Tibial artery (tissue), 4 donors: ENCODE results near the gene KCNH3.
"Not testable (repeated sequence)": the region's sequence is repeated elsewhere in the genome, so short reads cannot be mapped to it uniquely, and the experiment has no call there.

ENCODE experiments used
- DNase-seq, 2 donors: peaks; one replicate each; pipeline ENCODE4 v3.0.0-alpha.2; 2019
- H3K27ac ChIP-seq, 2 donors: fragments of 200-600 bp; sonication (generic) in 1 of 2; 1 replicate in 1 of 2; 2 replicates in 1 of 2; pipeline ENCODE4 v1.5.1; 2018 to 2019; ENCODE audit warnings: mild to moderate bottlenecking in 1 of 2
- H3K27me3 ChIP-seq, 2 donors: fragments of 200-600 bp; sonication (generic) in 1 of 2; one replicate each; pipeline versions ENCODE4 v1.5.1 to v1.6.0; 2016 to 2019
- H3K36me3 ChIP-seq, 3 donors: fragments of 200-600 bp; sonication (generic) in 2 of 3; one replicate each; pipeline ENCODE4 v1.5.1; 2016 to 2019; ENCODE audit warnings: mild to moderate bottlenecking in 2 of 3
- H3K4me1 ChIP-seq, 4 donors: fragments of 200-600 bp; sonication (generic) in 2 of 4; 1 replicate in 3 of 4; 2 replicates in 1 of 4; pipeline ENCODE4 v1.5.1; 2016 to 2019
- H3K4me3 ChIP-seq, 2 donors: fragments of 200-600 bp; sonication (generic) in 1 of 2; 1 replicate in 1 of 2; 2 replicates in 1 of 2; pipeline ENCODE4 v1.5.1; 2018 to 2019; ENCODE audit warnings: mild to moderate bottlenecking in 2 of 2
- H3K9me3 ChIP-seq, 3 donors: fragments of 200-600 bp; sonication (generic) in 1 of 3; one replicate each; pipeline ENCODE4 v1.5.1; 2016 to 2019
- intact Hi-C: fragments of 100-400 bp; cut with DNase I; formaldehyde crosslinking; loops from one replicate; pipeline ENCODE4 v1.15.0; 2023; ENCODE audit warnings: low total_unique reads
- TF ChIP-seq, protein P1 (sequence below), 2 experiments: fragments of 200-600 bp in 1 of 2; fragments of 450-650 bp in 1 of 2; IDR thresholded peaks; one replicate each; pipeline ENCODE4 v1.5.1; 2017 to 2019; ENCODE audit warnings: antibody characterized with exemption in 2 of 2, mild to moderate bottlenecking in 1 of 2, moderate library complexity in 1 of 2

The KCNH3 gene

DNA sequence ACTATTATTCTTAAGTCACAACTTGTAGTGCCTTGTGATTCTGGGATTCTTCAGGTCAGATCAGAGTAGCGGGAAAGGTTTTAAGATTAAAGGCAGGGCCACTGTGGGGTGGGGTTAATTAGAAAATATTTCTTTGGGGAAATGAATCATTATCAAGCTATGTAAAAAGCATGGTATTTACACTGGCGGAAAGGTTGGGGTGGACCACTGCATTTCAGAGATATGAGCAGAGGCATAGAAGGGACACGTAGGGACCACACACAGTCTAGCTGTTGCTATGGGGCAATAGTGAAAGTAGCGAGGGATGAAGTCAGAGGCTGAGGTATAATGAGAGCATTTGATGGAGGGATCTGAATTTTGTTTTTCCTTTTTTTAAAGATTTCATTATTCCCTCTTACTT is 31.7 kb upstream of the KCNH3 start:
- H3K4me3 ChIP-seq, result no peak overlapping the region
- intact Hi-C loops, result no loop called here
- no peaks in the 10 kb centered on the region for H3K27me3 ChIP-seq
- H3K9me3 ChIP-seq, result no peaks in the 10 kb centered on the region
- H3K4me1 ChIP-seq, result no peaks in the 10 kb centered on the region
- no peaks in the 10 kb centered on the region for H3K36me3 ChIP-seq
- TF ChIP-seq, protein P1, sequence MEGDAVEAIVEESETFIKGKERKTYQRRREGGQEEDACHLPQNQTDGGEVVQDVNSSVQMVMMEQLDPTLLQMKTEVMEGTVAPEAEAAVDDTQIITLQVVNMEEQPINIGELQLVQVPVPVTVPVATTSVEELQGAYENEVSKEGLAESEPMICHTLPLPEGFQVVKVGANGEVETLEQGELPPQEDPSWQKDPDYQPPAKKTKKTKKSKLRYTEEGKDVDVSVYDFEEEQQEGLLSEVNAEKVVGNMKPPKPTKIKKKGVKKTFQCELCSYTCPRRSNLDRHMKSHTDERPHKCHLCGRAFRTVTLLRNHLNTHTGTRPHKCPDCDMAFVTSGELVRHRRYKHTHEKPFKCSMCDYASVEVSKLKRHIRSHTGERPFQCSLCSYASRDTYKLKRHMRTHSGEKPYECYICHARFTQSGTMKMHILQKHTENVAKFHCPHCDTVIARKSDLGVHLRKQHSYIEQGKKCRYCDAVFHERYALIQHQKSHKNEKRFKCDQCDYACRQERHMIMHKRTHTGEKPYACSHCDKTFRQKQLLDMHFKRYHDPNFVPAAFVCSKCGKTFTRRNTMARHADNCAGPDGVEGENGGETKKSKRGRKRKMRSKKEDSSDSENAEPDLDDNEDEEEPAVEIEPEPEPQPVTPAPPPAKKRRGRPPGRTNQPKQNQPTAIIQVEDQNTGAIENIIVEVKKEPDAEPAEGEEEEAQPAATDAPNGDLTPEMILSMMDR (IDR thresholded peaks at IDR 0.05), result no peak
- H3K27ac ChIP-seq, result no peak overlapping the region
- no peak for DNase-seq

DNA sequence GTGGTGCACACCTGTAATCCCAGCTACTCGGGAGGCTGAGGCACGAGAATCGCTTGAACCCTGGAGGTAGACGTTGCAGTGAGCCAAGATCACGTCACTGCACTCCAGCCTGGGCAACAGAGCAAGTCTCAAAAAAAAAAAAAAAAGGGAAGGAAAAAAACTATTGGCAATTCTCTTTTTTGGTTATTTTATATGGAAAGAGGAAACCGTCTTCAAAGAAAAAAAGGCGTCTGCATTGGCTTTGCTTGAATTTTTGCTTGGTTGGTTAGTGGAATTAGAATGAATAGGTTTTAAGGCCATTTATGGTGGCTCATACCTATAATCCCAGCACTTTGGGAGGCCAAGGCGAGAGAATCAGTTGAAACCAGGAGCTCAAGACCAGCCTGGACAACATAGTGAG is 29.1 kb upstream of the KCNH3 start:
- not testable (repeated sequence) for H3K27me3 ChIP-seq, H3K4me3 ChIP-seq, H3K27ac ChIP-seq, H3K36me3 ChIP-seq, H3K9me3 ChIP-seq, H3K4me1 ChIP-seq, DNase-seq
- intact Hi-C loops, result loop anchor here (2.0 kb wide), 1 partner anchor 151 kb away; no protein-coding TSS in a partner anchor

DNA sequence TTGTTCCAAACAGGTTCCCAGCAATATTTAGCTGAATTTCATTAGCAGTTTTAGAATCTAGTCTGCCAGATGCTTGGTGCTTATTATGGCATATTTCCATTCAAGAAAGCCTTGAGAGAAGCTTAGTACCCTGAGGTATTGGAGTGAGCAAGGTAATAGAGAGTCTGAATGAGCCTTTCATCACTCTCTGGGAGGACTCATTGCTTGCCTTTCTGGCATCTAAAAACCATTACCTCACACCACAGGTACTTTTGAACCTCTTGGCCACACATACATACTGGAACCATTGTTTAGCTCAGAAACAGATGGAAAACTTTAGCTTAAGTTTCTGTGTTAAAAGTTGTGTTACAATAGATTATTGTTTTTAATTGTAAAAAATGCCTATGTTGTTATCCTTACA is 27.4 kb upstream of the KCNH3 start:
- intact Hi-C loops, result loop anchor here (2.0 kb wide), 1 partner anchor 153 kb away; no protein-coding TSS in a partner anchor
- TF ChIP-seq, protein P1 (IDR thresholded peaks at IDR 0.05), result no peak
- H3K4me3 ChIP-seq, result no peak overlapping the region
- no peaks in the 10 kb centered on the region for H3K36me3 ChIP-seq
- no peak overlapping the region for H3K27ac ChIP-seq
- H3K9me3 ChIP-seq, result no peaks in the 10 kb centered on the region
- no peaks in the 10 kb centered on the region for H3K4me1 ChIP-seq
- no peak for DNase-seq
- H3K27me3 ChIP-seq, result no peaks in the 10 kb centered on the region

DNA sequence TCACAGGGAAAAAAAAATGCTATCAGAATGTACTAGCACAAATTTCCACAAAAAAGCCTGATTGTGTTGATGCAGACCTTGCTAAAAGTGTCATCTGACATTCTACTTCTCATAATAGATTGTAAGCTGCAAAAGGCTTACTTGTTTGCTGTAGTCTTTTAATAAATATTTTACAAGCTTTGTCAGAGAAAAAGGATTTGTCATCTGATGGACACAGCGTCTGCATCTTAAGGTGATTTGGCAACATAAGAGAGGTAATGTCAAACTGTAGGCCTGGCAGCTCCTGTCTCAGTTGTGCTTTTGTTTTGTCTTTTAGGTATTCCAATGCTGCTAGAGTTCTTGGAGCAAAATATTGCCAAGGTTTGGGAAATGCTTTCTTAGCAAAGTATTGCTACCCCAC is 26.3 kb upstream of the KCNH3 start:
- Histone ChIP-seq H3K36me3 (no peaks in the 10 kb centered on the region), H3K4me3 (no peak overlapping the region), H3K9me3 (no peaks in the 10 kb centered on the region), H3K27me3 (no peaks in the 10 kb centered on the region), H3K4me1 (no peaks in the 10 kb centered on the region), H3K27ac (no peak overlapping the region)
- TF ChIP-seq, protein P1 (IDR thresholded peaks at IDR 0.05), result no peak
- intact Hi-C loops, result no loop called here
- DNase-seq, result no peak

DNA sequence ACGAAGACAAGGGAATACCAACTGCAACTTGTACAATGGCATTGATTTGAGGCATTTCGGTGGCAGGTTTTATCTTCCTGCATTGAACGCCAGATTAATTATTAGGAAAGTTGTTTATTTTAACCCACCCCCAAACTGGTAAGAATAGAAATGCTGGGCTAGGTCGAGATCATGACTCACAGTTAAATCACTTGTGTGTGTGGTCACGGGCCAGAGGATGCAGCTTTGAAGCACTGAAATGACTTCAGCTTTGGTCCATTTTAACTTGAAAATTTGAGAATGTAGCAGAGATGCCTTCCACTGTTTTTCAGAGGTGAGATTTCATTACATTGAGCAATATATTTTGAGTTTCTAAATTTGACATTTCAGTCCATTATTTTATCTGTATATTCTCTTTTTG is 23.6 kb upstream of the KCNH3 start:
- no peaks in the 10 kb centered on the region for H3K4me1 ChIP-seq
- H3K27me3 ChIP-seq, result no peaks in the 10 kb centered on the region
- no peak for DNase-seq
- TF ChIP-seq, protein P1 (IDR thresholded peaks at IDR 0.05), result no peak
- intact Hi-C loops, result no loop called here
- no peak overlapping the region for H3K4me3 ChIP-seq
- H3K9me3 ChIP-seq, result no peaks in the 10 kb centered on the region
- no peak overlapping the region for H3K27ac ChIP-seq
- H3K36me3 ChIP-seq, result no peaks in the 10 kb centered on the region

DNA sequence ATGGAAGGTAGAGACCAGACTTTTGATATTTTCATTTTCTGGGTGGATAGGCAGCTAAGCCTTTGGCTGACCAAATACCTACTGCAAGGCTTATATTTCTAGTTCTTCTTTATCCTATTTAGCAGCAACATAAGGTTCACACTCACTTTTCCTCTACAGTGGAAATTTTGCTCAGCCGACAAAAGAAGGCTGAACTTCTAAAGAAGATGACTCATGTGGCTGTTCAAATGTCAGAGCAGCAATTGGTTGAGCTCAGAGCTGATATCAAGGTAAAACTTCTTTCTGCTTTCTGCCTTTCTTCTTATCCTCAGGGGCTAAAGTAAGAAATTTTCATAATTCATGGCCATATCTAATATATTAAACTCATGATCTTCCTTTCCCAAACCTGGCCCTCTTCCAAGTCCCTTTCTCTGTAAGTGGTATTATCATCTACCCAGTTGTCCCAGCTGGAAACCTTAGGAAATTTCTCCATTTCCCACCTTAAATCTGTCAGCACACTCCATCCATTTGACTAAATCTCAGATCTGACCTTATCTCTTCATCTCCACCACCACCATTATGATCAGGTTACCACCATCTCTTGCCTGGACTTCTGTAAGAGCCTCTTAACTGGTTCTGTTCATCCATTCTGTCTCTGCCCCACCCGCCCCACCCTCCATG is 19.8 kb upstream of the KCNH3 start:
- Histone ChIP-seq H3K4me3 (no peak overlapping the region), H3K4me1 (no peaks in the 10 kb centered on the region), H3K27ac (no peak overlapping the region), H3K36me3 (peaks cover 0 to 15% (median 10%) of the 10 kb centered on the region in 3 donors), H3K9me3 (no peaks in the 10 kb centered on the region), H3K27me3 (no peaks in the 10 kb centered on the region)
- TF ChIP-seq, protein P1 (IDR thresholded peaks at IDR 0.05), result no peak
- DNase-seq, result no peak
- intact Hi-C loops, result no loop called here
